Measurements from ENCODE around the gene ROR1.

ROR1 gene

GRCh38 chr1:64025051-64025450, 251.2 kb downstream of the ROR1 start:
- H3K27me3 Mint-ChIP-seq (ENCODE audit: low read depth): no peaks in the 10 kb centered on the region
- H3K27ac Mint-ChIP-seq: no peak overlapping the region
- H3K4me3 Mint-ChIP-seq: no peak overlapping the region
- no peaks in the 10 kb centered on the region for H3K36me3 Mint-ChIP-seq (ENCODE audit: low read depth)
- H3K9me3 Mint-ChIP-seq: no peaks in the 10 kb centered on the region
- DNase-seq (ENCODE audit: low spot score): no peak
- H3K4me1 Mint-ChIP-seq (ENCODE audit: low read depth): no peaks in the 10 kb centered on the region

- no peaks in the 10 kb centered on the region for H3K9me3 Mint-ChIP-seq
These were observed 255.2 kb downstream of the ROR1 start for GRCh38 chr1:64029037-64029436.

GRCh38 chr1:64030411-64030810, 256.6 kb downstream of the ROR1 start:
- Mint-ChIP-seq H3K4me3 (no peak overlapping the region), H3K4me1 (ENCODE audit: low read depth) (no peaks in the 10 kb centered on the region), H3K27me3 (ENCODE audit: low read depth) (peaks cover 2% of the 10 kb centered on the region), H3K9me3 (no peaks in the 10 kb centered on the region), H3K27ac (no peak overlapping the region), H3K36me3 (ENCODE audit: low read depth) (no peaks in the 10 kb centered on the region)
- no peak for DNase-seq (ENCODE audit: low spot score)

More at GRCh38 chr1:64029037-64029436, 255.2 kb downstream of the ROR1 start:
- Mint-ChIP-seq H3K4me1 (ENCODE audit: low read depth) (no peaks in the 10 kb centered on the region), H3K27me3 (ENCODE audit: low read depth) (no peaks in the 10 kb centered on the region), H3K36me3 (ENCODE audit: low read depth) (no peaks in the 10 kb centered on the region), H3K27ac (no peak overlapping the region), H3K4me3 (no peak overlapping the region)
- DNase-seq (ENCODE audit: low spot score): no peak

GRCh38 chr1:64031236-64031635, 257.4 kb downstream of the ROR1 start:
- H3K27ac Mint-ChIP-seq: no peak overlapping the region
- H3K4me3 Mint-ChIP-seq: no peak overlapping the region
- no peaks in the 10 kb centered on the region for H3K4me1 Mint-ChIP-seq (ENCODE audit: low read depth)
- no peaks in the 10 kb centered on the region for H3K36me3 Mint-ChIP-seq (ENCODE audit: low read depth)
- DNase-seq (ENCODE audit: low spot score): no peak
- peaks cover 2% of the 10 kb centered on the region for H3K27me3 Mint-ChIP-seq (ENCODE audit: low read depth)
- H3K9me3 Mint-ChIP-seq: no peaks in the 10 kb centered on the region

- DNase-seq (ENCODE audit: low spot score): no peak
- no peaks in the 10 kb centered on the region for H3K9me3 Mint-ChIP-seq
- H3K4me3 Mint-ChIP-seq: no peak overlapping the region
- H3K4me1 Mint-ChIP-seq (ENCODE audit: low read depth): no peaks in the 10 kb centered on the region
- no peaks in the 10 kb centered on the region for H3K36me3 Mint-ChIP-seq (ENCODE audit: low read depth)
- no peak overlapping the region for H3K27ac Mint-ChIP-seq
- peaks cover 2% of the 10 kb centered on the region for H3K27me3 Mint-ChIP-seq (ENCODE audit: low read depth)
These were observed 259.9 kb downstream of the ROR1 start for GRCh38 chr1:64033667-64034220.

- Mint-ChIP-seq H3K36me3 (ENCODE audit: low read depth) (no peaks in the 10 kb centered on the region), H3K9me3 (no peaks in the 10 kb centered on the region), H3K4me3 (no peak overlapping the region), H3K4me1 (ENCODE audit: low read depth) (no peaks in the 10 kb centered on the region), H3K27me3 (ENCODE audit: low read depth) (peaks cover 2% of the 10 kb centered on the region), H3K27ac (no peak overlapping the region)
- no peak for DNase-seq (ENCODE audit: low spot score)
These were observed 262.7 kb downstream of the ROR1 start for GRCh38 chr1:64036549-64036948.

- DNase-seq (ENCODE audit: low spot score): no peak
- H3K27me3 Mint-ChIP-seq (ENCODE audit: low read depth): peaks cover 2% of the 10 kb centered on the region
- no peaks in the 10 kb centered on the region for H3K4me1 Mint-ChIP-seq (ENCODE audit: low read depth)
- no peaks in the 10 kb centered on the region for H3K36me3 Mint-ChIP-seq (ENCODE audit: low read depth)
- H3K4me3 Mint-ChIP-seq: no peak overlapping the region
- H3K27ac Mint-ChIP-seq: no peak overlapping the region
- no peaks in the 10 kb centered on the region for H3K9me3 Mint-ChIP-seq
These were observed 264.3 kb downstream of the ROR1 start for GRCh38 chr1:64038119-64038518.

GRCh38 chr1:64038965-64039364, 265.1 kb downstream of the ROR1 start:
- Mint-ChIP-seq H3K4me3 (no peak overlapping the region), H3K4me1 (ENCODE audit: low read depth) (no peaks in the 10 kb centered on the region), H3K36me3 (ENCODE audit: low read depth) (no peaks in the 10 kb centered on the region), H3K27ac (no peak overlapping the region), H3K9me3 (no peaks in the 10 kb centered on the region), H3K27me3 (ENCODE audit: low read depth) (peaks cover 2% of the 10 kb centered on the region)
- no peak for DNase-seq (ENCODE audit: low spot score)

GRCh38 chr1:64039390-64039926, 265.6 kb downstream of the ROR1 start:
- Mint-ChIP-seq H3K27ac (no peak overlapping the region), H3K36me3 (ENCODE audit: low read depth) (no peaks in the 10 kb centered on the region), H3K27me3 (ENCODE audit: low read depth) (peaks cover 2% of the 10 kb centered on the region), H3K4me3 (no peak overlapping the region), H3K4me1 (ENCODE audit: low read depth) (no peaks in the 10 kb centered on the region), H3K9me3 (no peaks in the 10 kb centered on the region)
- no peak for DNase-seq (ENCODE audit: low spot score)

- H3K27me3 Mint-ChIP-seq (ENCODE audit: low read depth): no peaks in the 10 kb centered on the region
- H3K4me3 Mint-ChIP-seq: no peak overlapping the region
- no peaks in the 10 kb centered on the region for H3K9me3 Mint-ChIP-seq
- no peak overlapping the region for H3K27ac Mint-ChIP-seq
- H3K4me1 Mint-ChIP-seq (ENCODE audit: low read depth): no peaks in the 10 kb centered on the region
- no peak for DNase-seq (ENCODE audit: low spot score)
- H3K36me3 Mint-ChIP-seq (ENCODE audit: low read depth): no peaks in the 10 kb centered on the region
These were observed 267.7 kb downstream of the ROR1 start for GRCh38 chr1:64041371-64042131.

GRCh38 chr1:64042331-64043100, 268.7 kb downstream of the ROR1 start:
- Mint-ChIP-seq H3K27me3 (ENCODE audit: low read depth) (no peaks in the 10 kb centered on the region), H3K27ac (no peak overlapping the region), H3K36me3 (ENCODE audit: low read depth) (no peaks in the 10 kb centered on the region), H3K4me3 (no peak overlapping the region), H3K4me1 (ENCODE audit: low read depth) (no peaks in the 10 kb centered on the region), H3K9me3 (no peaks in the 10 kb centered on the region)
- DNase-seq (ENCODE audit: low spot score): no peak

GRCh38 chr1:64043288-64043687, 269.5 kb downstream of the ROR1 start:
- Mint-ChIP-seq H3K36me3 (ENCODE audit: low read depth) (no peaks in the 10 kb centered on the region), H3K27ac (no peak overlapping the region), H3K27me3 (ENCODE audit: low read depth) (no peaks in the 10 kb centered on the region), H3K4me3 (no peak overlapping the region), H3K9me3 (no peaks in the 10 kb centered on the region), H3K4me1 (ENCODE audit: low read depth) (no peaks in the 10 kb centered on the region)
- no peak for DNase-seq (ENCODE audit: low spot score)

- H3K27ac Mint-ChIP-seq: no peak overlapping the region
- H3K36me3 Mint-ChIP-seq (ENCODE audit: low read depth): no peaks in the 10 kb centered on the region
- no peak for DNase-seq (ENCODE audit: low spot score)
- H3K9me3 Mint-ChIP-seq: no peaks in the 10 kb centered on the region
- H3K4me1 Mint-ChIP-seq (ENCODE audit: low read depth): no peaks in the 10 kb centered on the region
- H3K4me3 Mint-ChIP-seq: no peak overlapping the region
- H3K27me3 Mint-ChIP-seq (ENCODE audit: low read depth): no peaks in the 10 kb centered on the region
These were observed 270.2 kb downstream of the ROR1 start for GRCh38 chr1:64043976-64044375.

GRCh38 chr1:64046243-64046642, 272.4 kb downstream of the ROR1 start:
- Mint-ChIP-seq H3K36me3 (ENCODE audit: low read depth) (no peaks in the 10 kb centered on the region), H3K4me3 (no peak overlapping the region), H3K4me1 (ENCODE audit: low read depth) (no peaks in the 10 kb centered on the region), H3K27ac (no peak overlapping the region), H3K27me3 (ENCODE audit: low read depth) (no peaks in the 10 kb centered on the region), H3K9me3 (no peaks in the 10 kb centered on the region)
- DNase-seq (ENCODE audit: low spot score): no peak

Data from T-helper 2 cell treated with Interferon-gamma antibody and Interleukin-4, amounts not matched to agents 5 μg/mL and 100 μg/mL, for 36 hours (primary cell).